GM18873 (cell line): ENCODE data around the gene MAP2K2.

Source experiments
- ATAC-seq: cut with Tn5 transposase; IDR thresholded peaks from one replicate; pipeline ENCODE4 v1.9.1; 2021; ENCODE audit warnings: mild to moderate bottlenecking, moderate library complexity, moderate number of reproducible peaks; ENCODE audit not compliant: unreplicated experiment, low FRiP score

Gene MAP2K2

GRCh38 chr19:4063369-4064148 lies 60.4 kb downstream of the MAP2K2 start:
- ATAC-seq: no peak

- ATAC-seq: no peak
Observed at GRCh38 chr19:4062419-4063368, 61.2 kb downstream of the MAP2K2 start.

GRCh38 chr19:4061683-4062418 lies 62.1 kb downstream of the MAP2K2 start:
- ATAC-seq: no peak

GRCh38 chr19:4061178-4061682 lies 62.7 kb downstream of the MAP2K2 start:
- no peak for ATAC-seq

- no peak for ATAC-seq
Observed at GRCh38 chr19:4060621-4061177, 63.2 kb downstream of the MAP2K2 start.

GRCh38 chr19:4059891-4060620 lies 63.9 kb downstream of the MAP2K2 start:
- ATAC-seq: no peak

GRCh38 chr19:4059453-4059871 lies 64.5 kb downstream of the MAP2K2 start:
- no peak for ATAC-seq

- no peak for ATAC-seq
Observed at GRCh38 chr19:4058693-4059452, 65.0 kb downstream of the MAP2K2 start.

- no peak for ATAC-seq
Observed at GRCh38 chr19:4057931-4058692, 65.8 kb downstream of the MAP2K2 start.

- no peak for ATAC-seq
Observed at GRCh38 chr19:4055209-4055552, 68.7 kb downstream of the MAP2K2 start.

- ATAC-seq: no peak
Observed at GRCh38 chr19:4054441-4055208, 69.3 kb downstream of the MAP2K2 start.

- ATAC-seq: no peak
Observed at GRCh38 chr19:4053423-4054324, 70.2 kb downstream of the MAP2K2 start.

GRCh38 chr19:4052993-4053422 lies 70.9 kb downstream of the MAP2K2 start:
- no peak for ATAC-seq

- ATAC-seq: no peak
Observed at GRCh38 chr19:4052114-4052992, 71.6 kb downstream of the MAP2K2 start.
